Right atrium auricular region (tissue), 2 donors: ENCODE measurements around the gene BPIFA1. TPM values are rescaled to one million over a fixed set of nuclear protein-coding genes. Genes with fewer than 3 reads are reported as not detected.

ENCODE experiments used
- DNase-seq: peaks from one replicate; pipeline ENCODE4 v3.0.0-alpha.2; 2019; ENCODE audit warnings: low spot score
- H3K27ac ChIP-seq, 2 donors: fragments of 200-600 bp; sonication (generic); 1 replicate in 1 of 2; 2 replicates in 1 of 2; pipeline ENCODE4 v1.5.1; 2016 to 2019
- H3K27me3 ChIP-seq, 2 donors: fragments of 200-600 bp; sonication (generic); one replicate each; pipeline versions ENCODE4 v1.5.1 to v1.6.0; 2017 to 2019
- H3K36me3 ChIP-seq: fragments of 200-600 bp; sonication (generic); one replicate; pipeline ENCODE4 v1.5.1; 2016
- H3K4me1 ChIP-seq, 2 donors: fragments of 200-600 bp; sonication (generic); one replicate each; pipeline versions ENCODE4 v1.5.1 to v1.6.0; 2017 to 2019
- H3K4me3 ChIP-seq, 2 donors: fragments of 200-600 bp; sonication (generic); 1 replicate in 1 of 2; 2 replicates in 1 of 2; pipeline ENCODE4 v1.5.1; 2017 to 2019; ENCODE audit warnings: mild to moderate bottlenecking in 1 of 2, moderate library complexity in 1 of 2
- H3K9me3 ChIP-seq, 2 donors: fragments of 200-600 bp; sonication (generic); one replicate each; pipeline ENCODE4 v1.5.1; 2019
- CTCF ChIP-seq, 2 donors: fragments of 200-600 bp; sonication (generic); IDR thresholded peaks; one replicate each; pipeline ENCODE4 v1.5.1; 2019; ENCODE audit warnings: antibody characterized with exemption in 2 of 2
- total RNA-seq, 2 donors: library from RNA; depleted of rRNA; stranded (reverse); fragments of >200 nt; gene quantifications; one replicate each; pipeline ENCODE4 v1.1.0, GENCODE V29; 2016

BPIFA1 gene
- total RNA-seq, 2 donors from 2014 or later = not detected

- H3K4me3 ChIP-seq = no peak overlapping the region
- H3K27ac ChIP-seq = no peak overlapping the region
- TF ChIP-seq CTCF (IDR thresholded peaks at IDR 0.05) = no peak
- H3K4me1 ChIP-seq = no peaks in the 10 kb centered on the region
- no peaks in the 10 kb centered on the region for H3K36me3 ChIP-seq
- no peaks in the 10 kb centered on the region for H3K27me3 ChIP-seq
- no peak for DNase-seq
- H3K9me3 ChIP-seq = no peaks in the 10 kb centered on the region
Measured at GRCh38 chr20:33273117-33273851, 37.5 kb downstream of the BPIFA1 start.

GRCh38 chr20:33275215-33275614, 39.4 kb downstream of the BPIFA1 start:
- no peak for DNase-seq
- no peak overlapping the region for H3K27ac ChIP-seq
- H3K36me3 ChIP-seq = no peaks in the 10 kb centered on the region
- no peak for TF ChIP-seq CTCF (IDR thresholded peaks at IDR 0.05)
- no peaks in the 10 kb centered on the region for H3K9me3 ChIP-seq
- no peak overlapping the region for H3K4me3 ChIP-seq
- H3K27me3 ChIP-seq = peaks cover 0 to 2% of the 10 kb centered on the region in 2 donors
- no peaks in the 10 kb centered on the region for H3K4me1 ChIP-seq

GRCh38 chr20:33275871-33276270, 40.1 kb downstream of the BPIFA1 start:
- DNase-seq = no peak
- H3K9me3 ChIP-seq = no peaks in the 10 kb centered on the region
- H3K27me3 ChIP-seq = peaks cover 0 to 3% of the 10 kb centered on the region in 2 donors
- no peaks in the 10 kb centered on the region for H3K36me3 ChIP-seq
- no peak overlapping the region for H3K27ac ChIP-seq
- no peak for TF ChIP-seq CTCF (IDR thresholded peaks at IDR 0.05)
- H3K4me1 ChIP-seq = no peaks in the 10 kb centered on the region
- no peak overlapping the region for H3K4me3 ChIP-seq

- Histone ChIP-seq H3K4me1 (no peaks in the 10 kb centered on the region), H3K9me3 (no peaks in the 10 kb centered on the region), H3K27me3 (peaks cover 0 to 3% of the 10 kb centered on the region in 2 donors), H3K27ac (no peak overlapping the region), H3K4me3 (no peak overlapping the region), H3K36me3 (no peaks in the 10 kb centered on the region)
- no peak for DNase-seq
- no peak for TF ChIP-seq CTCF (IDR thresholded peaks at IDR 0.05)
Measured at GRCh38 chr20:33276303-33277113, 40.7 kb downstream of the BPIFA1 start.

- no peaks in the 10 kb centered on the region for H3K36me3 ChIP-seq
- no peak for DNase-seq
- TF ChIP-seq CTCF (IDR thresholded peaks at IDR 0.05) = no peak
- H3K4me1 ChIP-seq = no peaks in the 10 kb centered on the region
- no peak overlapping the region for H3K4me3 ChIP-seq
- peaks cover 0 to 3% of the 10 kb centered on the region in 2 donors for H3K27me3 ChIP-seq
- H3K27ac ChIP-seq = no peak overlapping the region
- no peaks in the 10 kb centered on the region for H3K9me3 ChIP-seq
Measured at GRCh38 chr20:33277471-33278441, 42.0 kb downstream of the BPIFA1 start.
